ENCODE data around the gene VSIG10.
"Not testable (repeated sequence)": the region's sequence is repeated elsewhere in the genome, so short reads cannot be mapped to it uniquely, and the experiment has no call there.

Gene VSIG10

GRCh38 chr12:118107011-118107410 is 3.2 kb upstream of the VSIG10 start:
- no peak for DNase-seq (ENCODE audit: low read depth)

GRCh38 chr12:118103201-118103600 is 610 bp downstream of the VSIG10 start:
- no peak for DNase-seq (ENCODE audit: low read depth)

GRCh38 chr12:118102609-118103008 is 1.2 kb downstream of the VSIG10 start:
- DNase-seq (ENCODE audit: low read depth), result no peak

GRCh38 chr12:118102070-118102469 is 1.7 kb downstream of the VSIG10 start:
- DNase-seq (ENCODE audit: low read depth), result no peak

- no peak for DNase-seq (ENCODE audit: low read depth)
These were observed 2.8 kb downstream of the VSIG10 start for GRCh38 chr12:118101051-118101450.

- no peak for DNase-seq (ENCODE audit: low read depth)
These were observed 4.7 kb downstream of the VSIG10 start for GRCh38 chr12:118098911-118099671.

- no peak for DNase-seq (ENCODE audit: low read depth)
These were observed 5.4 kb downstream of the VSIG10 start for GRCh38 chr12:118098401-118098800.

- DNase-seq (ENCODE audit: low read depth), result no peak
These were observed 9.8 kb downstream of the VSIG10 start for GRCh38 chr12:118094039-118094438.

GRCh38 chr12:118089782-118090181 is 14.0 kb downstream of the VSIG10 start:
- no peak for DNase-seq (ENCODE audit: low read depth)

- no peak for DNase-seq (ENCODE audit: low read depth)
These were observed 21.6 kb downstream of the VSIG10 start for GRCh38 chr12:118082161-118082560.

- DNase-seq (ENCODE audit: low read depth), result not testable (repeated sequence)
These were observed 22.3 kb downstream of the VSIG10 start for GRCh38 chr12:118081521-118081920.

- no peak for DNase-seq (ENCODE audit: low read depth)
These were observed 30.0 kb downstream of the VSIG10 start for GRCh38 chr12:118073768-118074167.

- no peak for DNase-seq (ENCODE audit: low read depth)
These were observed 33.2 kb downstream of the VSIG10 start for GRCh38 chr12:118070650-118071049.

- DNase-seq (ENCODE audit: low read depth), result no peak
These were observed 35.4 kb downstream of the VSIG10 start for GRCh38 chr12:118068445-118068844.

GRCh38 chr12:118065380-118065779 is 38.4 kb downstream of the VSIG10 start:
- DNase-seq (ENCODE audit: low read depth), result no peak

GRCh38 chr12:118064608-118065007 is 39.2 kb downstream of the VSIG10 start:
- DNase-seq (ENCODE audit: low read depth), result no peak

- DNase-seq (ENCODE audit: low read depth), result no peak
These were observed 40.0 kb downstream of the VSIG10 start for GRCh38 chr12:118063576-118064391.

- DNase-seq (ENCODE audit: low read depth), result no peak
These were observed 41.7 kb downstream of the VSIG10 start for GRCh38 chr12:118061873-118062843.

GRCh38 chr12:118061011-118061872 is 42.6 kb downstream of the VSIG10 start, which contains the start of gene WSB2:
Gene WSB2 (minus strand): TSS chr12:118061179. CDS start chr12:118061048, 131 bp downstream.
- DNase-seq (ENCODE audit: low read depth), result no peak

- DNase-seq (ENCODE audit: low read depth), result no peak
These were observed 43.4 kb downstream of the VSIG10 start for GRCh38 chr12:118060301-118061010.
